ENCODE measurements around the gene ATG7.

Gene ATG7

DNA sequence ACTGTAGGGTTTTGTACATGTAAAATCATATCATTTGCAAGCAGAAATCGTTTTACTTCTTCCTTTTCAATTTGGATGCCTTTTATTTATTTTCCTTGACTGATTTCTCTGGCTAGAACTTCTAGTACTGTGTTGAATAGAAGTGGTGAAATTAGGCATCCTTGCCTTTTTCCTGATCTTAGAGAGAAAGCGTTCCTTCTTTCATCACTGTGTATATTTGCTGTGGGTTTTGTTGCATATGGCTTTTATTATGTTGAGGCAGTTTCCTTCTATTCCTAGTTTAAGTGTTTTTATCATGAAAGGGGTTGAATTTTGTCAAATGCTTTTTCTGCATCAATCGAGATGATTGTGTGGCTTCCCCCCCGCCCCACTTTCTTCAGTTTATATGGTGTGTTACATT is 140.9 kb downstream of the ATG7 start:
- TF ChIP-seq GLIS1 (tag by site-specific recombination; IDR thresholded peaks at IDR 0.05): no peak
- TF ChIP-seq ZNF837 (tag by site-specific recombination; IDR thresholded peaks at IDR 0.05): no peak
- no peak for TF ChIP-seq ZFP69B (tag by site-specific recombination; IDR thresholded peaks at IDR 0.05)
- no peak for TF ChIP-seq ZFP41 (tag by site-specific recombination; IDR thresholded peaks at IDR 0.05; ENCODE audit: borderline replicate concordance)
- no peak for TF ChIP-seq ZFP3 (tag by site-specific recombination; IDR thresholded peaks at IDR 0.05; ENCODE audit: low read depth)
- TF ChIP-seq ZSCAN23 (tag by site-specific recombination; IDR thresholded peaks at IDR 0.05): no peak
- TF ChIP-seq ZNF530 (tag by site-specific recombination; IDR thresholded peaks at IDR 0.05; ENCODE audit: low read depth): no peak
- no peak for TF ChIP-seq ZNF366 (tag by site-specific recombination; conservative IDR thresholded peaks at IDR 0.05)
- TF ChIP-seq ZNF600 (tag by site-specific recombination; IDR thresholded peaks at IDR 0.05): no peak
- TF ChIP-seq BCL11B (tag by site-specific recombination; IDR thresholded peaks at IDR 0.05; ENCODE audit: low read depth): no peak
- TF ChIP-seq, protein P1, sequence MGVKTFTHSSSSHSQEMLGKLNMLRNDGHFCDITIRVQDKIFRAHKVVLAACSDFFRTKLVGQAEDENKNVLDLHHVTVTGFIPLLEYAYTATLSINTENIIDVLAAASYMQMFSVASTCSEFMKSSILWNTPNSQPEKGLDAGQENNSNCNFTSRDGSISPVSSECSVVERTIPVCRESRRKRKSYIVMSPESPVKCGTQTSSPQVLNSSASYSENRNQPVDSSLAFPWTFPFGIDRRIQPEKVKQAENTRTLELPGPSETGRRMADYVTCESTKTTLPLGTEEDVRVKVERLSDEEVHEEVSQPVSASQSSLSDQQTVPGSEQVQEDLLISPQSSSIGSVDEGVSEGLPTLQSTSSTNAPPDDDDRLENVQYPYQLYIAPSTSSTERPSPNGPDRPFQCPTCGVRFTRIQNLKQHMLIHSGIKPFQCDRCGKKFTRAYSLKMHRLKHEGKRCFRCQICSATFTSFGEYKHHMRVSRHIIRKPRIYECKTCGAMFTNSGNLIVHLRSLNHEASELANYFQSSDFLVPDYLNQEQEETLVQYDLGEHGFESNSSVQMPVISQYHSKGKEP (tag by site-specific recombination; IDR thresholded peaks at IDR 0.05): no peak
- TF ChIP-seq ZNF544 (tag by site-specific recombination; IDR thresholded peaks at IDR 0.05): no peak
- TF ChIP-seq, protein P2, sequence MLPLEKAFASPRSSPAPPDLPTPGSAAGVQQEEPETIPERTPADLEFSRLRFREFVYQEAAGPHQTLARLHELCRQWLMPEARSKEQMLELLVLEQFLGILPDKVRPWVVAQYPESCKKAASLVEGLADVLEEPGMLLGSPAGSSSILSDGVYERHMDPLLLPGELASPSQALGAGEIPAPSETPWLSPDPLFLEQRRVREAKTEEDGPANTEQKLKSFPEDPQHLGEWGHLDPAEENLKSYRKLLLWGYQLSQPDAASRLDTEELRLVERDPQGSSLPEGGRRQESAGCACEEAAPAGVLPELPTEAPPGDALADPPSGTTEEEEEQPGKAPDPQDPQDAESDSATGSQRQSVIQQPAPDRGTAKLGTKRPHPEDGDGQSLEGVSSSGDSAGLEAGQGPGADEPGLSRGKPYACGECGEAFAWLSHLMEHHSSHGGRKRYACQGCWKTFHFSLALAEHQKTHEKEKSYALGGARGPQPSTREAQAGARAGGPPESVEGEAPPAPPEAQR (tag by site-specific recombination; IDR thresholded peaks at IDR 0.05): no peak
- TF ChIP-seq SALL2 (tag by site-specific recombination; IDR thresholded peaks at IDR 0.05; ENCODE audit: borderline replicate concordance): no peak
- no peak for TF ChIP-seq ZBTB17 (tag by site-specific recombination; IDR thresholded peaks at IDR 0.05)
- no peak for TF ChIP-seq ZNF423 (tag by site-specific recombination; IDR thresholded peaks at IDR 0.05)
- TF ChIP-seq ZNF48 (tag by site-specific recombination; IDR thresholded peaks at IDR 0.05): no peak
- TF ChIP-seq ZNF701 (tag by site-specific recombination; IDR thresholded peaks at IDR 0.05): no peak
- no peak for TF ChIP-seq ZSCAN30 (tag by site-specific recombination; IDR thresholded peaks at IDR 0.05)
- TF ChIP-seq ZNF76 (tag by site-specific recombination; IDR thresholded peaks at IDR 0.05; ENCODE audit: borderline replicate concordance, low read depth): no peak
- Histone ChIP-seq H3K4me1 (ENCODE audit: control insufficient read depth, insufficient read depth, low read length) (no peaks in the 10 kb centered on the region), H3K9me3 (ENCODE audit: control insufficient read depth, insufficient read depth, low read depth, low read length) (no peaks in the 10 kb centered on the region), H3K36me3 (ENCODE audit: control insufficient read depth in 2 of 2, insufficient read depth in 1 of 2, low read length in 2 of 2) (no peaks in the 10 kb centered on the region), H3K27ac (ENCODE audit: extremely low read depth, low read depth, low read length) (no peak overlapping the region), H3K4me3 (ENCODE audit: low read depth, low read length) (no peak overlapping the region)
- CTCF ChIA-PET: no interaction called here
- POLR2A ChIA-PET: no interaction called here

DNA sequence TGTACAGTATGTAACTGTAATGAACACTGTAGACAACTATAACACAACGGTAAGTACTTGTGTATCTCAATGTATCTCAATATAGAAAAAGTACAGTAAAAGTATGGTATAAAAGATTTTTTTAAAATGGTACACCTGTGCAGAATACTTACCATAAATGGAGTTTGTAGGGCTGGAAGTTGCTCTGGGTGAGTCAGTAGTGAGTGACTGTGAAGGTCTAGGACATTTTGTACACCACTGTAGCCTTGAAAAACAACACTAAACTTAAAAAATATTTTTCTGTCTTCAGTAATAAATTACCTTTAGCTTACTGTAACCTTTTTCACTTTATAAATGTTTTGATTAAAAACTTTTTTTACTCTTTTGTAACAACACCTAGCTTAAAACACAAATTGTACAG is 142.9 kb downstream of the ATG7 start:
- CTCF ChIA-PET: no interaction called here
- no peaks in the 10 kb centered on the region for H3K4me1 ChIP-seq (ENCODE audit: control insufficient read depth, insufficient read depth, low read length)
- H3K4me3 ChIP-seq (ENCODE audit: low read depth, low read length): no peak overlapping the region
- no peak overlapping the region for H3K27ac ChIP-seq (ENCODE audit: extremely low read depth, low read depth, low read length)
- no peaks in the 10 kb centered on the region for H3K36me3 ChIP-seq (ENCODE audit: control insufficient read depth in 2 of 2, insufficient read depth in 1 of 2, low read length in 2 of 2)
- H3K9me3 ChIP-seq (ENCODE audit: control insufficient read depth, insufficient read depth, low read depth, low read length): no peaks in the 10 kb centered on the region
- POLR2A ChIA-PET: no interaction called here
- no peak for TF ChIP-seq SCRT2 (tag by site-specific recombination; IDR thresholded peaks at IDR 0.05)
- no peak for TF ChIP-seq ZBTB8A (tag by site-specific recombination; IDR thresholded peaks at IDR 0.05)
- no peak for TF ChIP-seq ZNF248 (tag by site-specific recombination; IDR thresholded peaks at IDR 0.05)
- no peak for TF ChIP-seq ZNF791 (tag by site-specific recombination; IDR thresholded peaks at IDR 0.05)
- no peak for TF ChIP-seq SCRT1 (tag by site-specific recombination; IDR thresholded peaks at IDR 0.05; ENCODE audit: borderline replicate concordance)
- no peak for TF ChIP-seq ZNF155 (tag by site-specific recombination; IDR thresholded peaks at IDR 0.05)
- TF ChIP-seq ZNF239 (tag by site-specific recombination; IDR thresholded peaks at IDR 0.05): no peak
- TF ChIP-seq MYNN (tag by site-specific recombination; IDR thresholded peaks at IDR 0.05; ENCODE audit: borderline replicate concordance): no peak
- TF ChIP-seq ZNF521 (tag by site-specific recombination; IDR thresholded peaks at IDR 0.05): no peak
- no peak for TF ChIP-seq ZNF10 (tag by site-specific recombination; IDR thresholded peaks at IDR 0.05)
- no peak for TF ChIP-seq SP2 (tag by site-specific recombination; IDR thresholded peaks at IDR 0.05)
- TF ChIP-seq ZNF112 (tag by site-specific recombination; IDR thresholded peaks at IDR 0.05): no peak
- no peak for TF ChIP-seq ZBTB48 (tag by site-specific recombination; IDR thresholded peaks at IDR 0.05)
- TF ChIP-seq, protein P3, sequence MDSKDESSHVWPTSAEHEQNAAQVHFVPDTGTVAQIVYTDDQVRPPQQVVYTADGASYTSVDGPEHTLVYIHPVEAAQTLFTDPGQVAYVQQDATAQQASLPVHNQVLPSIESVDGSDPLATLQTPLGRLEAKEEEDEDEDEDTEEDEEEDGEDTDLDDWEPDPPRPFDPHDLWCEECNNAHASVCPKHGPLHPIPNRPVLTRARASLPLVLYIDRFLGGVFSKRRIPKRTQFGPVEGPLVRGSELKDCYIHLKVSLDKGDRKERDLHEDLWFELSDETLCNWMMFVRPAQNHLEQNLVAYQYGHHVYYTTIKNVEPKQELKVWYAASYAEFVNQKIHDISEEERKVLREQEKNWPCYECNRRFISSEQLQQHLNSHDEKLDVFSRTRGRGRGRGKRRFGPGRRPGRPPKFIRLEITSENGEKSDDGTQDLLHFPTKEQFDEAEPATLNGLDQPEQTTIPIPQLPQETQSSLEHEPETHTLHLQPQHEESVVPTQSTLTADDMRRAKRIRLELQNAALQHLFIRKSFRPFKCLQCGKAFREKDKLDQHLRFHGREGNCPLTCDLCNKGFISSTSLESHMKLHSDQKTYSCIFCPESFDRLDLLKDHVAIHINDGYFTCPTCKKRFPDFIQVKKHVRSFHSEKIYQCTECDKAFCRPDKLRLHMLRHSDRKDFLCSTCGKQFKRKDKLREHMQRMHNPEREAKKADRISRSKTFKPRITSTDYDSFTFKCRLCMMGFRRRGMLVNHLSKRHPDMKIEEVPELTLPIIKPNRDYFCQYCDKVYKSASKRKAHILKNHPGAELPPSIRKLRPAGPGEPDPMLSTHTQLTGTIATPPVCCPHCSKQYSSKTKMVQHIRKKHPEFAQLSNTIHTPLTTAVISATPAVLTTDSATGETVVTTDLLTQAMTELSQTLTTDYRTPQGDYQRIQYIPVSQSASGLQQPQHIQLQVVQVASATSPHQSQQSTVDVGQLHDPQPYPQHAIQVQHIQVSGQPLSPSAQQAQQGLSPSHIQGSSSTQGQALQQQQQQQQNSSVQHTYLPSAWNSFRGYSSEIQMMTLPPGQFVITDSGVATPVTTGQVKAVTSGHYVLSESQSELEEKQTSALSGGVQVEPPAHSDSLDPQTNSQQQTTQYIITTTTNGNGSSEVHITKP (tag by site-specific recombination; IDR thresholded peaks at IDR 0.05): no peak
